HG03135 (cell line): ENCODE results near the gene NHLRC2.
"Not testable (repeated sequence)": the region's sequence is repeated elsewhere in the genome, so short reads cannot be mapped to it uniquely, and the experiment has no call there.

ENCODE experiments used
- ATAC-seq: cut with Tn5 transposase; IDR thresholded peaks from one replicate; pipeline ENCODE4 v1.9.1; 2021; ENCODE audit warnings: mild to moderate bottlenecking, moderate library complexity; ENCODE audit not compliant: unreplicated experiment

Gene NHLRC2, protein sequence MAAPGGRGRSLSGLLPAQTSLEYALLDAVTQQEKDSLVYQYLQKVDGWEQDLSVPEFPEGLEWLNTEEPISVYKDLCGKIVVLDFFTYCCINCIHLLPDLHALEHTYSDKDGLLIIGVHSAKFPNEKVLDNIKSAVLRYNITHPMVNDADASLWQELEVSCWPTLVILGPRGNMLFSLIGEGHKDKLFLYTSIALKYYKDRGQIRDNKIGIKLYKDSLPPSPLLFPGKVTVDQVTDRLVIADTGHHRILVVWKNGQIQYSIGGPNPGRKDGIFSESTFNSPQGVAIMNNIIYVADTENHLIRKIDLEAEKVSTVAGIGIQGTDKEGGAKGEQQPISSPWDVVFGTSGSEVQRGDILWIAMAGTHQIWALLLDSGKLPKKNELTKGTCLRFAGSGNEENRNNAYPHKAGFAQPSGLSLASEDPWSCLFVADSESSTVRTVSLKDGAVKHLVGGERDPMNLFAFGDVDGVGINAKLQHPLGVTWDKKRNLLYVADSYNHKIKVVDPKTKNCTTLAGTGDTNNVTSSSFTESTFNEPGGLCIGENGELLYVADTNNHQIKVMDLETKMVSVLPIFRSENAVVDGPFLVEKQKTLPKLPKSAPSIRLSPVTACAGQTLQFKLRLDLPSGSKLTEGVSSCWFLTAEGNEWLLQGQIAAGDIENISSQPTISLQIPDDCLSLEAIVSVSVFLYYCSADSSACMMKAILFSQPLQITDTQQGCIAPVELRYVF

DNA sequence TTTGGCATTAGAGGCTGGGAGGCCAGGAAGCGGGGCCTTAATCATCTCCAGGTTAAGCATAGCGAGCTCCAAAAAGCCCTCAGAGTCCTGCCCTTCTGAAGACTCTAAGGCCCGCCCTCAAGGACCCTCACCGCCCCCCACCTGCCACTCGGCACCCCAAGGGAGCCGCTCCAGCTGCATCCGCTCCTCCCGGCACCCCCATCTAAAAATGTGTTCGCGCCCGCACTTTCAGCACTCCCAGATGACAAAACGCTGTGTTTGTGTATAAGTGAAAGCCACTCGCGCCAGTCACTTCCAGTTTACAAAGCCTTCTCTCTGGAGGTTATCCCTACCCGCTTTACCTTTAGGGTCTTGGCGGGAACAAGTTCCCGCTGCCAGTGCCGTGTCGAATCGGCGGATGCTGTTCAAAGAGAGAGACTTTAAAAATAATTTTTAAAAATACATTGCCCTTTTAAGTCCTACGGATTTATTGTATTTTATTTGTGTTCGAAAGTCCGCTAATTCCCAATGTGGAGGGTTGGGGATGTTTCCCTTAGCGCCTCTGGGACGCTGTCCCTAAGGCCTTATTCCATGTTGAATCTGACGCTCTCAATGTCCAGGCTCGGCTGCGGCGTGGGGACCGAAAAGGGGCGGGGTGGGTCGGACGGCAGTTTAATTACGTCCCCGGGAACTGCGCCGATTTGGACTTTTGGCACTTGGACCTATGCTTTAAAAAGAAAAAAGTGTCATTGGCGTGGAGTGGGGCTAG, at the start of gene NHLRC2, which contains the start of gene DCLRE1A:
Gene NHLRC2, plus strand, starts transcription at position 649 of the 748 bp plus-strand sequence. CDS start 212 bp downstream, outside the sequence.
Gene DCLRE1A, minus strand, starts transcription at position 70 of the 748 bp plus-strand sequence. CDS start 900 bp downstream, outside the sequence.
- ATAC-seq: peak; percentile 38

DNA sequence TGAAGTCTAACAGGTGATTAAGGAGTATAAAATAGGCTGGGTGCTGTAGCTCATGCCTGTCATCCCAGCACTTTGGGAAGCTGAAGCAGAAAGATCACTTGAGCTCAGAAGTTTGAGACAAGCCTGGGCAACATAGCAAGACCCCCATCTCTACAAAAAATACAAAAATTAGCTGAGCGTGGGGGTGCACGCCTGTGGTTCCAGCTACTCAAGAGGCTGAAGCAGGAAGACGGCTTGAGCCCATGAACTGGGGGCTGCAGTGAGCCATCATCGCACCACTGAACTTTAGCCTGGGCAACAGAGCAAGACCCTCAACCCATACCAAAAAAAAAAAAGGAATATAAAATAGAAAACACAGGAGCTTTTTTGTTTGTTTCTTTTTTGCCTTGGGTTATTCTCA, 48.0 kb upstream of the NHLRC2 start:
- ATAC-seq: no peak

DNA sequence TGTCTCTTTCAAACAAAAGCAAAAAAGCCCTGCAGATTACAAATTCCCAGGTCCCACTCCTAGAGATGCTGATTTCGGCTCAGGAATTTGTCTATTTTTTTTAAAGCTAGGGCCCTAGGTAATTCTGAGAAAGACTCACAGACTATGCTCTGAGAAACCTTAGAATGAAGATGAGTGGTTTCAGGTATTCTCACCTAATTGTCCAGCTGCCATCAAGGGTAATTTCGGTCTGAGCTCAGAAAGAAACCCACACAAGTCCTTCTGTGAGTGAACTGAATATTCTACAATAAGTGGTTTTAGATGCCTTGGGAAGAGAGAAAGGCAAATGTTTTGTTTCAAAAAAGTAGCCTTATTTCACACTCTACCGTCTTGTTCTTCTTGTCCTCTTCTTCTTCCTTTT, 46.3 kb upstream of the NHLRC2 start:
- ATAC-seq: no peak

DNA sequence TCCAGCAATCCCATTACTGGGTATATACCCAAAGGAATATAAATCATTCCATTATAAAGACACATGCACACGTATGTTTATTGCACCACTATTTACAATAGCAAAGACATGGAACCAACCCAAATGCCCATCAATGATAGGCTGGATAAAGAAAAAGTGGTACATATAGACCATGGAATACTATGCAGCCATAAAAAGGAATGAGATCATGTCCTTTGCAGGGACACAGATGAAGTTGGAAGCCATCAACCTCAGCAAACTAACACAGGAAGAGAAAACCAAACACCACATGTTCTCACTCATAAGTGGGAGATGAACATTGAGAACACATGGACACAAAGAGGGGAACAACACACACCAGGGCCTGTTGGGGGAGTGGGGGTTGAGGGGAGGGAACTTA, 39.8 kb upstream of the NHLRC2 start:
- not testable (repeated sequence) for ATAC-seq

DNA sequence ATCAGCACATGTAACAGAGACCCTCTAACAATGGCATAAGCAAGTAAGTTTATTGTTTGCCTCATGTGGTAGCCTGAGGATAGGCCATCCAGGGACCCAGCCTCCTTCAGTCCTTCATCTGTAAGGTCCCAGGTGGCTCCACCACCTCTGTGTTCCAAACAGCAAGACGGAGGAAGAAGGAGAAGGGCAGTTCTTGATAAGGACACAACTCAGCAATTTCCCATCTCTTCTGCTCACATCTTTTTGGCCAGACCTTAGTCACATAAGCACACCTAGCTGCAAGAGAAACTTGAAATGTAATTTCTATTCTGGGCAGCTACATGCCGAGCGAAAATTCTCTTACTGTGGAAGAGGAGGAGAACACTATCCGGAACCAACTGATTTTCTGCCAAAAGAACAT, 34.5 kb upstream of the NHLRC2 start:
- ATAC-seq: no peak

DNA sequence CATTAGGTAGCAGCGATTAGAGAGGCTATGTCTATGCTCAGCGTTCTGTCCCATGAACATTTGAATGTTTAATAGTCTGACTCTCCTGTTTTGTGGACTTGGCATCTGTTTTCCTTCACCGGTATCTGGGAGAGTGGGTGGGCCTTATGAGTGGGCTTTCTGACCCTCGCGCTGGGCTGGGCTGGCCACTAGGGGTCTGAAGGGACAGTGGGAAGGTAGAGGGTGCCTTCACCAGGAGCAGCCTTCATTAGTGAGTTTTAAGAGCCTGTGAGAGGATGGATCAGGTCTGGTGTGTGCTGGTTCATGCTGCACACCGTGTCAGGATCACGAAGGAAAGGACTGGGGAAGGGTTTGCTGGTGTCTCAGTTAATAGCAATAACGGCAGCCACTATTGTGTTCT, 34.0 kb upstream of the NHLRC2 start:
- no peak for ATAC-seq

DNA sequence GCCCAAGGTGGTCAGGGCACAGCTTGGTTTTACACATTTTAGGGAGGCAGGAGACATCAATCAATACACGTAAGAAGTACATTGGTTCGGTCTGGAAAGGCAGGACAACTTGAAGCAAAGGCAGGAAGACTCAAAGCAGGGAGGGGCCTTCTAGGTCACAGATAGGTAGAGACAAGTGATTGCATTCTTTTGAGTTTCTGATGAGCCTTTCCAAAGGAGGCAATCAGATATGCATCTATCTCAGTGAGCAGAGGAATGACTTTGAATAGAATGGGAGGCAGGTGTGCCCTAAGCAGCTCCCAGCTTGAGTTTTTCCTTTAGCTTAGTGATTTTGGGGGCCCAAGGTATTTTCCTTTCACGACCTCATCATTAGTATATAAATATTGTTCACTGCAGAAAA, 33.2 kb upstream of the NHLRC2 start:
- ATAC-seq: not testable (repeated sequence)

DNA sequence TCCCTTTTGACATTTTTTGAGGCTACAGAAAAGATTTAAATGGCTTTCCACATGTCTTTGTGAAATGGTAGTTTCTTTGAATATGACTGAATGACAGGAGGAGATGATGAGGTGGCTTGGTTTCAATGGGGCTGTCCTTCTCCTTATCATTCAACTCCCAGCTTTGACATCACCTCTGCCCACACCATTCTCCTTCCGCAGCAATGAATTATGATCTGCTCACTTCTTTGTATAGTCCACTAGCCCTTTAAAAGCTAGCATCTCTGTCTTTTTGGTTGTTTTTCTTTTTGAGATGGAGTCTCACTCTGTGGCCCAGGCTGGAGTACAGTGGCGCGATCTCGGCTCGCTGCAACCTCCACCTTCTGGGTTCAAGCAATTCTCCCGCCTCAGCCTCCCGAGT, 32.3 kb upstream of the NHLRC2 start:
- ATAC-seq: no peak

DNA sequence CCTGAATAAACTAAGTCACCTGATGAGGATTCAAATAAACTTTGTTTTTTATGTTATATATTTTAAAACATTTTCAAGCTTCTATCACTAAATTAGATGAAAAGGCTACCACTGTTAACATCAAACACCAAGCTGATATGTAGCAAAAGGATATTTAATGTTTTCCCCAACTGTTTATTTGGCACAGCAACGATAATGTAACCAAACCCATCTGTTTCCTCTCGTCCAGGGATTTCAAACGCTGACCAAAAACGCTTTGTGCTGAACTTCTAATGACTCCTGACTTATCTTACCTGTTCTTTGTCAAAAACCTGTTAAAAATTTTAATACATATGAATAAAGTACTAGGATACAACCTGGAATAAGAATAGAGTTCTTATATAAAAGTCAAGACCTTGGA, 31.1 kb upstream of the NHLRC2 start:
- no peak for ATAC-seq

DNA sequence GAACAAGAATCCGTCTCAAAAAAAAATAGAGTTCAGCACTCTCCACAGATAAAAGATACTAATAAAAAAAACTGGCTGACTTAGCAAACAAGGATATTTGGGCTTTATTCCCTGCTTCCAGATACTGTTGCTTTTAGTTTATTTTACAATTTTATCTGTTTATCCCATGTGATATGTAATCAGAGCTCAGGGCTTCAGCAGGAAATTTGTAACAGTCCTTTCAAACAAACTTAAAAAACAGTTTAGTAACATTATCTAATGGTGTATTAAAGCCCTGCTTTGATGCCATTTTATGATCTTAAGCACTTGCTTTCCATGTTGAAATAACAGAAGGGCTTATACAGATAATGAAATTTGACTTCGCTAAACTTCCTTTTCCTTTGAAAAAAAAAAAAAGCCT, 28.7 kb upstream of the NHLRC2 start:
- no peak for ATAC-seq

DNA sequence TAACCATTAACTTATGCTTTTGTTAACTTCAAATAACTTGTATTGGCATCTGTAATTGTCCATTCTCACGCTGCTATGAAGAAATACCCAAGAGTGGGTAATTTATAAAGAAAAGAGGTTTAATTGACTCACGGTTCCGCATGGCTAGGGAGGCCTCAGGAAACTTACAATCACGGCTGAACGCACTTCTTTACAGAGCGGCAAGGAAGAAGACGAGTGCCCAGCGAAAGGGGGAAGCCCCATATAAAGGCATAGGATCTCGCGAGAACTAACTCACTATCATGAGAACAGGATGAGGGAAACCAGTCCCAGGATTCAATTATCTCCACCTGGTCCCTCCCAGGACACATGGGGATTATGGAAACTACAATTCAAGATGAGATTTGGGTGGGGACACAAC, 25.9 kb upstream of the NHLRC2 start:
- ATAC-seq: not testable (repeated sequence)

DNA sequence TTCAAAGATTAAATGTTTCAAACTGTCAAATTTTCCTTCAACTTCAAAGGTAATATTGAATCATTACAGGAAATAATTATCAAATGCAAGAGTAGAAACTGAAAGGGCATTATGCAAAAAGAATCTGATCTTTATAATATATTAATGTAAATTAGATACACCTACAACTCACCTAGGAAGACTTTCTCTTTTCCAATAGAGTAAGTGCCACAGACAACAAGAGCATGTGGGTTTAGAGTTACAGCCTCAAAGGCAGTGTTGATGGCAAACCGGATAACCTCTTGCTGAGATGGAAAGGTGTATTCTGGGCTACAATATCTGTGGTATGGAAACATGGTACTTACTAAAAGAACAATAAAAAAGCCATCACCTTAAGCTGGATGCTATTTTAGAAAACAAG, 12.3 kb upstream of the NHLRC2 start:
- no peak for ATAC-seq

DNA sequence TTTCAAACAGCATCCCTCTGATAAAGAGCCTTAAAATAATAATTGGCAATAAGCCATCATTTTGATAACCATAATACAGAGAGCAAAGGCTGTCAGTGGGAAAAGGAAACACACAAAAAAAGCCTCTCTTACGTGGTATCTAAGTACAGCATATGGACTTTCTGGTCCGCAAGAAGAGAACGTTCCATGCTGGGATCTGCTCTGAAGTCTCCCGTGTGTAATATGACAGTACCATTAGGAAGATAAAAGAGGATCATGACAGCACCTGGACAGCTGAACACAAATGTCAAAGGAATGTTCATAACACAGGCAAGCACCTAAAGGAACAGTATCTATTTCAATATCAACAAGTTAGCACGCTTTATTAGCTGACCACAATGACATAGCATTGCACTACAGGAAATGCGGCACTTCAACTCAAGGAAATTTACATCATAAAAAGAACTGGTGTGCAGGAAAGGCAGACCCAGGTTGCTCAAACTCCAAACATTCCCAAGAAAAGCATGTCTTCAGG, 10.4 kb upstream of the NHLRC2 start:
- ATAC-seq: no peak

DNA sequence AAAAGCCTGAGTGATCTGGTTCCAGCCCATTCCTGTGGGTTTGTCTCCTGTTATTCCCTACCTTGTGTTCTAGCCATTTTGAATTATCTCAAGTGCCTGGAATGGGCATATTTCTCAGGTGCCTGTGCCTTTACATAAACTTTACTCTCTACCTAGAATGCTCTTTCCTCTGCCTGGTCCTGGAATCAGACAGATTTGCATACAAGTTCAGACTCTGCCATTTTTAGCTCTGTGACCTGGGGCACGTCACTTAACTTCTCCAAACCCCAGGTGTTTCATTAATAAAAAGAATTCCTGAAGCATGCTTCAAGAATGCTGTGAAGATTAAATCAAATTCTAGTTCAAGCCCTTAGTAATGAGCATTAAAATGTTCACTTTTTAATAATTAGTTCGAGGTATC, 8.4 kb upstream of the NHLRC2 start:
- no peak for ATAC-seq

DNA sequence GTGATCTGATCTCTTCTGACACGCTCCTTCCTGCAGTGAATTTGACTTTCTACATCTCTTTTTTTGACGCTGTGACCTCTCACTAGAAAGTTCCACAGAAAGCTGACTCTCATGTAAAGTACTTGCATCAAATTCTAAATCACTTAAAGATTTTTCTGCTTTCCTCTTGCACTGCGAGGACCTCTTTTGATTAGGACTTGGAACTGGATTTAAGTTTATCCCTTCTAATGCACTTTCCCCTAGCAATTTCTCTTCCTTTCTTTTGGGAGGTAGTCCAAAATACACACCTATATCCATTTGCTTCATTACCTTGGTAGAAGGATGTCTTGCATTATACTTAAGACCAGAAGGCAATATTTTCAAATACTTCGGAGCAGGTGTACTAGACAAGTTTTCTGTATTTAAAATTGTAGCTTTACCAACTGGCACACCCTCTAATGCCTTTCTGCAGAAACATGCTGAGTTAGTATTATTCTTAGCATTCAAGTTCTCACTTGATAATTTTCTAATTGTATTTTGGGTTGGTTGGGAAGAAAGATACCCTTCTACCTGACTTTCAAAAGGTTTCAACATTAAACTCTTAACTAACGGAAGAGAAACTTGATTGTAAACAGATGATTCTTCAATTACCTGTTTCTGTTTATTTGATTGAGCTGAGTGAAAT, 5.2 kb upstream of the NHLRC2 start:
- no peak for ATAC-seq

DNA sequence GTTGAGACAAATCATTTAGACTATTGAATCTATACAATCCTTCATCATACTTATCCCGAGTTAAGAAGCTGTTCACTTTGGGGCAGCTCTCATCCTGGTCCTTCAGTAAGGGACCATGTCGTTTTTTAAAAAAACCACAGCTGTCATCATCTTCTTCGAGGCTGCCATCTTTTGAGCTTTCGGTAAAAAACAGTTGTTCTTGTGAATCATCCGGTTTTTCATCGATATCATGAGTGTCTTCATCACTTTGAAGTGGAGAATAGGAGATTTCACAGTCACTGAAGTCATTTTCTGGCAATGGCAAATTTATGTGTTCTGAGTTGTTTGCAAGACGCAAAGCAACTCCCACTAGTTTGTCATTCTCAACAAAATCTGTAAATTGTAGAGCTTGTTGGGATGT, 4.5 kb upstream of the NHLRC2 start:
- no peak for ATAC-seq

DNA sequence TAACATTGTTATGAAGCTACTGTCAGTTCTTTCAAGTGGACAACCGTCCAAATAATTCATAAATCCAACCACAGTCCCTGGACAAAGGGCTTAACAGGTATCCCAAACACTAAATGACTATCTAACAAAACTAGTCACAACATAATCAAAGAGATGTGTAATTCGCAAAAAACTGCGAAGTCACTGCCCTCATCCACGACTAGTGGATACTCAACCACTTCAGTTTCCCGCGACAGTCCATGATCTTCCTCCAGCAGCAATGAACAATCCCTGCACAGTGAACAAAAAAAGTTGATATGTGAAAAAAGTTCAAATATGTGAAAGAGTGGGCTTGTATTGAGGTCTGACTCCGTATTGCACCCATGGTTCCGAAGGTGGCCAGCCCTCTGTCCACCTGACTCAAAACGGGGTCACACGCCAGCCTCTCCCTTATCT, 866 bp upstream of the NHLRC2 start:
- no peak for ATAC-seq

DNA sequence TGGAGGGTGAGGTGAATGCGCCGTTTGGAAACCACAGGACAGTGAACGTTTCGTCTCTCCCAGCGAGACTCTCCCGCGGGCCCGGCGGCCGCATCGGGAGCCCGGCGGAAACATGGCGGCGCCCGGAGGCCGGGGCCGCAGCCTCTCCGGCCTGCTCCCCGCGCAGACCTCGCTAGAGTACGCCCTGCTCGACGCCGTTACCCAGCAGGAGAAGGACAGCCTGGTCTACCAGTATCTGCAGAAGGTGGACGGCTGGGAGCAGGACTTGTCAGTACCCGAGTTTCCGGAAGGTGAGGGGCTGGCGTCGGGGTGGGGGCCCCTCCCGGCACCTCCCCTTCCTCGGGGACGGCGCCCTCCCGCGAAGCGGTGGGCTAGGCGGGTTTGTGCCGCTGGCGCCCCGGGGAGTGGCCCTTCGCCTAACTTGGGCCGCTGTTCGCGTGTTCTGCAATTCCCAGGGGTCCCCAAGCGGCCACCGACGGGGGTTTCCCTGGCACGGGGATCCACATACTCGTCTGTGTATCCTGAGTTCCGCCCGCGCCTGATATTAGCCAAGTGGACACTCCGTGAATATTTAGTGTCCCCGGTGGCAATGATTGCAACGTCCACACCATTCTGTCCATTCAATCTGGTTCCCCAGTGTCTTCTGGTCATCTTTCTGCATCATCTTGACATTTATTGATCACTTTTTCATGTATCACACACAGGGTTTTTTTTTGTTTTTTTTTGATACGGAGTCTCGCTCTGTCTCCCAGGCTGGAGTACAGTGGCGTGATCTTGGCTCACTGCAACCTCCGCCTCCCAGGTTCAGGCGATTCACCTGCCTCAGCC, 514 bp downstream of the NHLRC2 start:
- ATAC-seq: peak; percentile 38

DNA sequence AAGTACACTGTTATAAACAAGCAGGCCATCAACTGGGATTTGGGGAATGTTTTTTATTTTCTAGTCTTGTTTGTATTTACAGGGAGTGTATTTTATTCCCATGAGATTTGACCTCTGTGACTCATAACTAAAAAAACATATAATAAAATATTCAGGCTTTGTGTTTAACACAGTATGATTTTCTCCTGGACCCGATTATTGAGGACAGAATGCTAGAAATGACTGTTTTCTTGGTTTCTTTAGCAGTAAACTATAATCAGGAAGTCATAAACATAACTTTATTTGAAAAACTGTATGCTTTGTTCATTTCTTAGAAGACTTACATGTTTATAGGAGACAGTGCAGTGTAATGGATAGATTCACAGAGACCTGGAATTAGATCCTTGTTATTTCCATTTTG, 2.1 kb downstream of the NHLRC2 start:
- no peak for ATAC-seq

DNA sequence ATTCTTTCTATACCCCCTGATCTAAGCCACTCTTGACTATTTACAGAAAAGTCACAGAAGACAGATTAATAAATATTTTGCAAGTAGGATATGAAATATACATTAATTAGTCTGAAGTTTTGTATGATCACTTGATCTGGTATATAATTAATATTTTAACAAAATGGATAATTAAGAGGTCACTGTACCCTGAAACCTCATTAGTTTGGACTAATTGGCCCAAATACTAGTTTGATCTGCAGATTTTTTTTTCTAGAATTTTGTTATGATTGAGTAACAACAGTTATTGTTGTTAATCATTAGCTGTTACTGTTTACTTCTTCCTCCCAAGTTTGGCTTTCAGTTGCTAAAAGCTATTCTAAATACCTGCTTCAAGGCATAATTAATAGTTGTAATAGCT, 2.7 kb downstream of the NHLRC2 start:
- no peak for ATAC-seq
